ENCODE results near the gene RFX7. TPM values are rescaled to one million over a fixed set of nuclear protein-coding genes. Genes with fewer than 3 reads are reported as not detected.

The RFX7 gene
- total and polyA plus RNA-seq, 2 of the 8 experiments (the other 6 are each of a cell fraction or from before 2014, with no cell fraction given): 10.4 to 40.9 TPM

GRCh38 chr15:56105855-56106254 is 137.8 kb downstream of the RFX7 start:
- ChIA-PET CTCF (ENCODE audit: partially characterized antibody) (no interaction called here), POLR2A (ENCODE audit: partially characterized antibody) (no interaction called here)
- H2BK5ac ChIP-seq (ENCODE audit: low read depth, low read length): no peak overlapping the region
- H3K27ac ChIP-seq (ENCODE audit: low read depth, low read length): no peak overlapping the region
- H2BK15ac ChIP-seq (ENCODE audit: low read length): no peak overlapping the region
- WGBS, 2 experiments (ENCODE audit: extremely low coverage in 1 of 2, insufficient coverage in 1 of 2, insufficient read length in 1 of 2, insufficient replicate concordance in 2 of 2, low coverage in 1 of 2, low lambda C conversion rate in 2 of 2, missing lambda C conversion rate in 1 of 2): 72% methylated on average over 1 of the region's 1 CpG; no CpG with 5 or more reads in 1 of the 2 experiments
- H3K4me3 ChIP-seq (ENCODE audit: extremely low read depth in 1 of 4, insufficient read depth in 2 of 4, low read depth in 3 of 4, low read length in 4 of 4): no peak overlapping the region
- no peak overlapping the region for H3K14ac ChIP-seq (ENCODE audit: insufficient read length)
- no peak overlapping the region for H2AK5ac ChIP-seq (ENCODE audit: low read depth, low read length)
- FAIRE-seq (no peak), DNase-seq (ENCODE audit: low read depth in 1 of 2, low spot score in 2 of 2) (no peak)
- no peak overlapping the region for H3K4ac ChIP-seq (replicated peaks; ENCODE audit: insufficient read length, low read depth, low read length)
- H3K23me2 ChIP-seq (ENCODE audit: low read depth, low read length): no peaks in the 10 kb centered on the region
- H3K56ac ChIP-seq (replicated peaks; ENCODE audit: insufficient read length, low read depth, low read length): no peak overlapping the region
- no peak overlapping the region for H2BK120ac ChIP-seq (replicated peaks; ENCODE audit: low read depth, low read length)
- H3K79me2 ChIP-seq (ENCODE audit: control insufficient read depth in 1 of 2, insufficient read depth in 2 of 2, low read length in 2 of 2): peaks cover 0 to 8% of the 10 kb centered on the region in 2 experiments; a peak in 2 of 4 replicates
- H3K18ac ChIP-seq (ENCODE audit: extremely low read depth, low read length): no peak overlapping the region
- no peak for TF ChIP-seq NRF1 (IDR thresholded peaks at IDR 0.05; ENCODE audit: low read depth, low read length)
- TF ChIP-seq GTF2F1 (IDR thresholded peaks at IDR 0.05; ENCODE audit: borderline replicate concordance, low read depth, low read length): no peak
- H3K79me1 ChIP-seq (ENCODE audit: low read depth, low read length): no peaks in the 10 kb centered on the region; the same call in 1 of the 2 replicates
- no peak overlapping the region for H4K5ac ChIP-seq (ENCODE audit: insufficient read length, low read depth, low read length)
- H3K4me1 ChIP-seq (replicated peaks in 1 of 4; ENCODE audit: control insufficient read depth in 3 of 4, insufficient read depth in 4 of 4, low read length in 3 of 4): no peaks in the 10 kb centered on the region
- H3K4me2 ChIP-seq (ENCODE audit: insufficient read depth in 1 of 2, low read depth in 2 of 2, low read length in 2 of 2): no peak overlapping the region
- no peaks in the 10 kb centered on the region for H4K20me1 ChIP-seq (replicated peaks in 1 of 2; ENCODE audit: control insufficient read depth in 1 of 2, insufficient read depth in 2 of 2, low read length in 2 of 2)
- H2BK20ac ChIP-seq (ENCODE audit: low read length): no peak overlapping the region
- H4K91ac ChIP-seq (replicated peaks; ENCODE audit: insufficient read length, low read length): no peak overlapping the region
- H2AFZ ChIP-seq (ENCODE audit: low read length): no peak overlapping the region
- no peak overlapping the region for H4K8ac ChIP-seq (ENCODE audit: extremely low read depth, insufficient read depth, low read length)
- peaks cover 3 to 14% (median 4%) of the 10 kb centered on the region in 4 experiments; a peak in 7 of 8 replicates for H3K36me3 ChIP-seq (ENCODE audit: control insufficient read depth in 2 of 4, insufficient read depth in 4 of 4, low read length in 3 of 4)
- no peak overlapping the region for H3K23ac ChIP-seq (ENCODE audit: insufficient read length)
- peaks cover 0 to 5% of the 10 kb centered on the region in 2 experiments; a peak in 1 of 4 replicates for H3K9me3 ChIP-seq (ENCODE audit: insufficient read depth in 2 of 2, low read depth in 1 of 2, low read length in 1 of 2)
- H2BK12ac ChIP-seq (ENCODE audit: low read depth, low read length): no peak overlapping the region
- no peak overlapping the region for H3K9ac ChIP-seq (replicated peaks in 1 of 4; ENCODE audit: extremely low read depth in 1 of 4, low read depth in 3 of 4, low read length in 3 of 4)
- H3K27me3 ChIP-seq (replicated peaks in 1 of 4; ENCODE audit: control insufficient read depth in 3 of 4, extremely low read depth in 1 of 4, insufficient read depth in 3 of 4, low read length in 3 of 4): no peaks in the 10 kb centered on the region

All from H1 (cell line).